Coronary artery (tissue), 2 donors: Measurements from ENCODE around the gene TAOK3.

Source experiments
- DNase-seq: peaks from one replicate; pipeline ENCODE4 v3.0.0-alpha.2; 2017; ENCODE audit warnings: low spot score
- H3K27ac ChIP-seq, 2 donors: fragments of 200-600 bp; sonication (generic); one replicate each; pipeline ENCODE4 v1.5.1; 2016 to 2019
- H3K4me3 ChIP-seq: fragments of 200-600 bp; sonication (generic); 2 replicates; pipeline ENCODE4 v1.5.1; 2016; ENCODE audit warnings: mild to moderate bottlenecking, moderate library complexity
- TF ChIP-seq, protein P1 (sequence below): fragments of 200-600 bp; sonication (generic); IDR thresholded peaks from one replicate; pipeline ENCODE4 v1.5.1; 2019; ENCODE audit warnings: antibody characterized with exemption

The TAOK3 gene

DNA sequence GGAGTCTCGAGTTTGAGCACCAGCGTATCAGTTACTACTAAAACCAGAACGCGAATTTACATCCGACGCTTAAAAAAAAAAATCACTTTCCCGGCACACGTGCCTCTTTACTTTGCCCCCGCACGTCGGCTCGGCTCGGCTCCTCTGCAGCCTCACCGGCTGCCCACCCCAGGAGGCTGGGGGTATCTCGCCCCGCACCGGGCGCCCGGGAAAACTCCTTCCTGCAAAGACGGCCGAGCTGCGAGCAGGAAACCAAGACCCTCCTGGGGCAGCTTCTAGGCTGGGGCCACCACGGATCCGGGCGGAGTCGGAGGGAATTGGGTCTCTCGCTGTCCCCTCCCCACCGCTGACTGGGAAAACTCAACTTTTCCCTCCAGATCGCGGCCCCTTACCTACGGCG is 269.5 kb downstream of the TAOK3 start:
- TF ChIP-seq, protein P1, sequence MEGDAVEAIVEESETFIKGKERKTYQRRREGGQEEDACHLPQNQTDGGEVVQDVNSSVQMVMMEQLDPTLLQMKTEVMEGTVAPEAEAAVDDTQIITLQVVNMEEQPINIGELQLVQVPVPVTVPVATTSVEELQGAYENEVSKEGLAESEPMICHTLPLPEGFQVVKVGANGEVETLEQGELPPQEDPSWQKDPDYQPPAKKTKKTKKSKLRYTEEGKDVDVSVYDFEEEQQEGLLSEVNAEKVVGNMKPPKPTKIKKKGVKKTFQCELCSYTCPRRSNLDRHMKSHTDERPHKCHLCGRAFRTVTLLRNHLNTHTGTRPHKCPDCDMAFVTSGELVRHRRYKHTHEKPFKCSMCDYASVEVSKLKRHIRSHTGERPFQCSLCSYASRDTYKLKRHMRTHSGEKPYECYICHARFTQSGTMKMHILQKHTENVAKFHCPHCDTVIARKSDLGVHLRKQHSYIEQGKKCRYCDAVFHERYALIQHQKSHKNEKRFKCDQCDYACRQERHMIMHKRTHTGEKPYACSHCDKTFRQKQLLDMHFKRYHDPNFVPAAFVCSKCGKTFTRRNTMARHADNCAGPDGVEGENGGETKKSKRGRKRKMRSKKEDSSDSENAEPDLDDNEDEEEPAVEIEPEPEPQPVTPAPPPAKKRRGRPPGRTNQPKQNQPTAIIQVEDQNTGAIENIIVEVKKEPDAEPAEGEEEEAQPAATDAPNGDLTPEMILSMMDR: no peak
- Histone ChIP-seq H3K27ac (peak overlapping the region; percentile 49 to 79), H3K4me3 (peak overlapping the region; percentile 87)
- no peak for DNase-seq

DNA sequence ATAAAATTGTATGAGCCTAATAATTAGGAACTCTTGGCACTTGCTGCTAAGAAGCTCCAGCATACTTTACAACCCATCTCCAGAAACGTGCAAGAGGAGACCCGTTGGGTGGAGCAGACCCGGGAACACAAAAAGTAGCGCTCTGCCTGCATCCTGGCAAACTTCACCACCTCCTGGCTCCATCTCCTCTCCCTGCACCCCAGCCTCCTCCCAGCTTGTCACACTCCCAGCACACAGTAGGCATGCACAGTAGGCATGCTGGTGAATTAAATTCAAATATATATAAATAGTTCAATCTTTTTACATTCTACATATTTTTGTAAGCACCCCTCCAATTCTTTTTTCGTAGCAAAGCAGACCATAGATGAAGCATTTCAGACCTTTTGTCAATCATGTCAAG is 270.1 kb downstream of the TAOK3 start:
- H3K4me3 ChIP-seq: peak overlapping the region; percentile 87

DNA sequence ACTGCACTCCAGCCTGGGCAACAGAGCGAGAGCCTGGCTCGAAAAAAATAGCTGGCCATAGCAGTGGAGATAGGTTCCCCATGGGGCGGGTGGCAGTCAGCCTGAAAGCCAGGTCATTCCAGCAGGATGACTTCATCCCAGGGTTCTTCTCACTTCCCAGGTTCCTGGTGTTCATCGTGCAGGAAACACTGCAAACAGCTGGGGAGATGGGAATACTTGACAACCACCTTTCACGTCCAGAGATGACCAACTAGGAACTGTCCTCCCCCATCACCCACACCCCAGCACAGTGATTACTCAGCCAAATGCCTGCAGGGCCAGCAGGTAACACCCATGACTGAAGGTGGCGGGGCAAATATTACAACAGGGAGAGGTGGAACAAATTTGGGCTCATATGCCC is 270.6 kb downstream of the TAOK3 start:
- no peak overlapping the region for H3K27ac ChIP-seq
- no peak for DNase-seq
- H3K4me3 ChIP-seq: no peak overlapping the region
- TF ChIP-seq, protein P1: no peak

More for the DNA sequence above, 270.1 kb downstream of the TAOK3 start:
- no peak overlapping the region for H3K27ac ChIP-seq
- DNase-seq: no peak
- TF ChIP-seq, protein P1: no peak

DNA sequence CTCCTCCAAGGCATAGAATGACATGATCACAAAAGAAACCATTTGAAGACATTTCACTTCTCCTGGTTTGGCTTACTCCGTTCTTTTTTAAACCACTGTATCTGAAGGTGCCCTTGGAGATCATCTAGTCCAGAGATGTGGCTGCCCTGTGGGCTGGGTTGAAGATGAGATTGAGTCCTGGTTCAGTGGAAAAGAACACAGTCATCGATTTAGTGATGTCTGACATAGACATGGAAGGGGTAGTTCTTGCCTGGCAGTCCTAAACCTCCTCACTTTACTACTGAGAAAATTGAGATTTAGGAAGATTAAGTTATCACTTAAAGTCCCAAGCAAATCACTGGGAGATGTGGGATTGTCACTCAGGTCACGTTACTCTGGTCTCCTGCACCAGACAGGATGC is 271.7 kb downstream of the TAOK3 start:
- Histone ChIP-seq H3K4me3 (no peak overlapping the region), H3K27ac (no peak overlapping the region)
- TF ChIP-seq, protein P1: no peak
- no peak for DNase-seq
